Muscle of leg (tissue), 11 donors: ENCODE data around the gene CLEC18C. TPM values are rescaled to one million over a fixed set of nuclear protein-coding genes. Genes with fewer than 3 reads are reported as not detected.
"Not testable (repeated sequence)": the region's sequence is repeated elsewhere in the genome, so short reads cannot be mapped to it uniquely, and the experiment has no call there.

ENCODE experiments used
- DNase-seq: peaks from one replicate; pipeline ENCODE4 v3.0.0; 2013
- H3K27ac ChIP-seq: one replicate; pipeline ENCODE4 v1.5.1; 2013; ENCODE audit warnings: mild to moderate bottlenecking, low read length, control low read depth
- H3K27me3 ChIP-seq: one replicate; pipeline ENCODE4 v1.6.1; 2013; ENCODE audit warnings: low read length; ENCODE audit not compliant: control insufficient read depth, insufficient read depth
- H3K36me3 ChIP-seq: one replicate; pipeline ENCODE4 v1.6.1; 2013; ENCODE audit warnings: low read length; ENCODE audit not compliant: control insufficient read depth, insufficient read depth
- H3K4me1 ChIP-seq: one replicate; pipeline ENCODE4 v1.6.1; 2013; ENCODE audit warnings: low read length; ENCODE audit not compliant: control insufficient read depth, insufficient read depth
- H3K4me3 ChIP-seq: one replicate; pipeline ENCODE4 v1.5.1; 2013; ENCODE audit warnings: low read length, control low read depth
- H3K9me3 ChIP-seq: replicated peaks from 2 replicates; pipeline ENCODE4 v1.6.1; 2013; ENCODE audit warnings: low read depth, low read length; ENCODE audit not compliant: control insufficient read depth
- WGBS: methylation state at CpG from one replicate; pipeline ENCODE4 v1.1.5; 2013; ENCODE audit warnings: missing lambda C conversion rate; ENCODE audit not compliant: insufficient coverage; 5-methylcytosine and 5-hydroxymethylcytosine counted together
- polyA plus RNA-seq, 8 donors: library from polyadenylated mRNA; unstranded; fragments of 120-200 nt; gene quantifications; one replicate each; pipeline versions ENCODE4 v1.2.1 to v1.2.3, GENCODE V29; 2013; ENCODE audit warnings: inconsistent platforms in 1 of 8, low replicate concordance in 1 of 8; ENCODE audit not compliant: insufficient read length in 8 of 8, insufficient read depth in 1 of 8
- total RNA-seq: library from RNA; stranded (reverse); fragments of 120-200 nt; gene quantifications from one replicate; pipeline ENCODE4 v1.2.4, GENCODE V29; 2013

Gene CLEC18C
- total and polyA plus RNA-seq, 9 donors, result 0.04 to 1.3 (median 0.35) TPM

DNA sequence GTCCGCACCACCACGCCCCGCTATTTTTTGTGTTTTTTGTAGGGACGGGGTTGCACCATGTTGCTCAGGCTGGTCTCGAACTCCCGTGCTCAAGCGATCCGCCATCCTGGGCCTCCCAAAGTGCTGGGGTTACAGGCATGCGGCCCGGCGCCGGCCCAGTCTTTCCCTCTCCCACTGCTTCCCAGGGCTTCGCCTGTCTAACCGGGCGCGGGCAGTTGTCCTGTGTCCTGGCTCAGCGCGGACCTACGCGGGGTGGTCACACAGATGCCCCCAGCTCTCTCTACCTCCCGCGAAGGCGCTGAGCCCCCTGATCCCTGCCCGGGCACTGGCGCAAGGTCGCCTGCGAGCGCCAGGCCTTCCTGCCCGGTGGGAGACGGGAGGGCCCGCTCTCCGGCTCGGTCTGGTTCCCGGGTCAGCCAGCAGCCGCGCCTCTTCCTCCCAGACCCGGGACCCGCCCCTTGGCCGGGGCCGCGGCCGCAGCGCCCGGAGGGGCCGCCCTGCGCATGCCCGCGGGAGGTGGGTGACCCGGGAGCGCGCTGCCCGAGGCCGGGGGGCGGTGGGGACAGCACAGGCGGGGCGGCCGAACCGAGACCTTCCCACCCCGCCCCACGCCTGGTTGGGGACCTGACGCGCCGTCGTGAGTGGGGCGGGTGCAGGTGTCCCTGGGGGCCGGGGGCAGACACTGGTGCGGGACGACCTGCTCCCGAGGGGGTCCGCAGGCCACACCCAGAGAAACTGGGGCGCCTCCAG is 14.4 kb downstream of the CLEC18C start:
- H3K36me3 ChIP-seq, H3K9me3 ChIP-seq, H3K4me3 ChIP-seq, DNase-seq, H3K27ac ChIP-seq, H3K27me3 ChIP-seq, H3K4me1 ChIP-seq: not testable (repeated sequence)
- no CpG with 5 or more reads among the region's 71 CpGs for WGBS

DNA sequence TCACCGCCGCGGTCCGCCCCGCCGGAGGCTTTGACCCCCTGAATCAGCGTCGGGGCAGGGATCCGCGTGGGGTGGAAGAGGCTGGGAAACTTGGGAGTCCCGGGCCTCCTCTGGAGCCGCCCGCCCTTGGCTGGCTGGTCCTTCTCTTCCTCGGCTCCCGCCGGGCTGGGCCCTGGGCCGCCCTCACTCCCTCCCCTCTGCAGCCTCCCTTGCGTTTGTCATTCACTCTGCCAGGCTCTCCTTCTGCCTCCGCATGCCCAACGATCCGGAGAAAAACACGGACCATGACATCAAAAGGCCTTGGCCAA is 15.0 kb downstream of the CLEC18C start:
- H3K4me3 ChIP-seq, H3K27me3 ChIP-seq, H3K4me1 ChIP-seq, H3K27ac ChIP-seq, H3K36me3 ChIP-seq, DNase-seq, H3K9me3 ChIP-seq: not testable (repeated sequence)
- WGBS, result no CpG with 5 or more reads among the region's 22 CpGs

DNA sequence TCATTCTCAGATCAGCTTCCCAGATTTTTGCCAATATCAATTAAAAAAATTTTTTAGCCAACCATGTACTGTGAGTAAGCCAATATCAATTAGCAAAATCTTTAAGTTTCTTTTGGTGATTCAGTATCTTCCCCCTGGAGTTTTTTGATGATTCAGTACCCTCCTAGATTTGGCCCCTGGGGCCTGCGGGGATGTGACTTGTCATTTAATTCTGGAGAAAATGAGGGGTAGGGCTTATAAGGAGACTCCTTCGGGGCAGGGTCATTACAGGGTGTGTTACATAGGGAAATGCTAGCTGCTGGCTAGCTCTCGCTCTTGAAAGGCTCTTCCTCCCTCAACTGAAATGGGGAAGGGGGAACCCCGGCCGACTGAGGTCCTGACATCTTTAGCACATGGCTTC is 17.0 kb downstream of the CLEC18C start:
- not testable (repeated sequence) for H3K36me3 ChIP-seq, DNase-seq, H3K9me3 ChIP-seq, H3K4me1 ChIP-seq, H3K27me3 ChIP-seq, H3K27ac ChIP-seq, H3K4me3 ChIP-seq
- WGBS, result no CpG with 5 or more reads among the region's 5 CpGs

DNA sequence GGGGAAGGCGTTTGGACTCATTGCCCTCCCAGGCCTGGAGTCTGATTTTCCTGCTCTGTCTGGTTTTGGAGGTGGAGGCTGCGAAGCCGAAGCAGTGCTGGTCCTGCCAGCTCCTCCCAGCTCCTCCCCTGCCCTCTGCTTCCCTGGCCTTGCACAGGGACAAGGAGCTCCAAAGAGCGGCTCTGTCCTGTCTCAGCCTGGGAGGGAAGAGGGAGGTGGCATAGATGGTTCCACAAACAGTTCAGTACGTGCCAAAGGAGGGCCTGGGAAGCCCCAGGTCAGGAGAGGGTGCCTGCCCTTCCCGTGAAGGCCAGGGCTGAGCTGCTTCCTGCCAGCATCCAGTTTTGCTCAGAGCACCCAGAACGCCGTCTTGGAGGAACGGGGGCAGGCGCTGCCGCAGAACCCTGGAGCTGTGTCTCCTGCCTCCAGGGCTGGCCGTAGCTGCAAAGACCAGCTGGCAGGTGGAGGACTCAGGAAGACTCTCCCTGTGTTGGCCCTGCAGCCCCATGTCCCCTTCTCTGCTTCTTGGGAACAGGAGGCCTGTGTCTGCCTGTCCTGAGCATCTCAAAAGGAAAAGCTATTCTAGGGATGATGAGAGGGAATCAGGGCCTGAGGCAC is 23.2 kb downstream of the CLEC18C start:
- DNase-seq, H3K27ac ChIP-seq, H3K4me3 ChIP-seq, H3K27me3 ChIP-seq, H3K36me3 ChIP-seq, H3K4me1 ChIP-seq, H3K9me3 ChIP-seq: not testable (repeated sequence)
- 24% methylated on average over 5 of the region's 12 CpGs for WGBS

DNA sequence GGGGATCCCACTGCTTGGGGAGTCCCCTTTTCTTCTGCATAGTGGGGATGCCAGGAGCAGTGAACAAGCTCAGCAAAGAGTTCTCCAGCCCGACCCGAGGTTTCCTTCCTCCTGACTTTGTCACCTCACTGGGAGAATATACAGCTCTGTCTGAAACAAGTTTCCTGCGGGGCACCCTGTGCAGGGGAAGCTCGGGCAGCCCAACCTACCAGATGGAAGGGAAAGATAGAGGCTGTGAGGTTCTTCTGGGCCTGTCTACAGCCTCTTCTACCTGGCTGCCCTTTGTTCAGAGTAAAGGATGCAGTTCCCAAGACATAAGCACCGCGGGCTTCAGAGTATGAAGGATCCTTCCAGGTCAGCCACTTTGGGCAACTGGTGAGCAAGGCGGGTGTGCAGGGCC is 24.0 kb downstream of the CLEC18C start:
- not testable (repeated sequence) for H3K36me3 ChIP-seq, H3K9me3 ChIP-seq, H3K27me3 ChIP-seq, H3K27ac ChIP-seq, H3K4me1 ChIP-seq, H3K4me3 ChIP-seq, DNase-seq
- WGBS, result no CpG with 5 or more reads among the region's 7 CpGs

DNA sequence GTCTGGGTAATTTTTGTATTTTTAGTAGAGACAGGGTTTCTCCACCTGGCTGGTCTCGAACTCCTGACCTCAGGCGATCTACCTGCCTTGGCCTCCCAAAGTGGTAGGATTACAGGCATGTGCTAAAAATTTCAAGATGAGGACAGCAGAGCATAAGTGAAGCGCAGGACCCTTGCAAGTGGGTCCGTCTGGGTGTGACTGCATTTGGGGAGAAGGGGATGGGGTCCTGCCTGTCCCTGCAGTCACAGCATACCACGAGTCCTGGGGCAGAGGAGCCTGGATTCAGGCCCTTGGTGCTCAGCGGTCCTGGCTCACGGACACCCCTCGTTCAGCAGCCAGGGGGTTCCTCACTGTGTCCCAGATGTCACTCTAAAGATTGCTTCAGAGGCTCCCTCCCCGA is 24.6 kb downstream of the CLEC18C start:
- not testable (repeated sequence) for H3K4me1 ChIP-seq, H3K27ac ChIP-seq, H3K36me3 ChIP-seq, H3K27me3 ChIP-seq, DNase-seq, H3K9me3 ChIP-seq, H3K4me3 ChIP-seq
- 79% methylated on average over 7 of the region's 9 CpGs for WGBS

DNA sequence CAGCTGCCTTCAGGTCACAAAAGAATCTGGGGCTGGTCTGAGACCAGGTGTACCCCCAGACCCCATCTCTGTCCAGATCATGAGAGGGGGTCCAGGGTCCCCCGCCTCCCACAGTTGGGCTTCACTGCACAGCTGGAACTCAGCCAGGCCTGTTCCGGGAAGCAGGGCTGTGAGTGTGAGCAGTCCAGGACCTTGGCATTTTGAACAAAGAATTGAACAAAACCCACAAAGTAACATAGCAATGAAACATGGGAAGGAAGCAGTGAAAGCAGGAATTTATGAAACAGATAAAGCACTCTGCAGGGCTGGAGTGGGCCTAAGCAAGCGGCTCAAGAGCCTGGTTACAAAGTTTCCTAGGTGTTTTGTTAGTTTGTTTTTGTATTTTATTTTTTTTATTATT is 25.1 kb downstream of the CLEC18C start:
- WGBS, result no CpG with 5 or more reads among the region's 3 CpGs
- H3K4me3 ChIP-seq, H3K36me3 ChIP-seq, H3K27ac ChIP-seq, H3K4me1 ChIP-seq, H3K9me3 ChIP-seq, H3K27me3 ChIP-seq: not testable (repeated sequence)
- peak; percentile 3 for DNase-seq

DNA sequence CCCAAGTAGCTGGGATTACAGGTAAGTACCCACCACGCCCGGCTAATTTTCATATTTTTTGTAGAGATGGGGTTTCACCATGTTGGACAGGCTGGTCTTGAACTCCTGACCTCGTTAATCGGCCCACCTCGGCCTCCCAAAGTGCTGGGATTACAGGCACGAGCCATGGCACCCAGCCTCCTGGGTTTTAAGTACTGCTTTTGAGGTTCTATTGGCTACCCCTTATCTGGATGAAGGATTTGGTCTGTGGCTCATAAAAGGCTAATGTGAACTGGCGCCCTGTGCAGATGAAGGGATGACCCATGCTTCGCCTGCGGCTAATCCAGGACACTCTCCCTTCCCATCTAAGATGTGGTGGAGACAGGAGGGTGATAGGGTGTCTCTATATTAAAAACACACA is 25.6 kb downstream of the CLEC18C start:
- WGBS, result 75% methylated on average over 1 of the region's 9 CpGs
- DNase-seq, H3K9me3 ChIP-seq, H3K36me3 ChIP-seq, H3K27me3 ChIP-seq, H3K4me1 ChIP-seq, H3K27ac ChIP-seq, H3K4me3 ChIP-seq: not testable (repeated sequence)

DNA sequence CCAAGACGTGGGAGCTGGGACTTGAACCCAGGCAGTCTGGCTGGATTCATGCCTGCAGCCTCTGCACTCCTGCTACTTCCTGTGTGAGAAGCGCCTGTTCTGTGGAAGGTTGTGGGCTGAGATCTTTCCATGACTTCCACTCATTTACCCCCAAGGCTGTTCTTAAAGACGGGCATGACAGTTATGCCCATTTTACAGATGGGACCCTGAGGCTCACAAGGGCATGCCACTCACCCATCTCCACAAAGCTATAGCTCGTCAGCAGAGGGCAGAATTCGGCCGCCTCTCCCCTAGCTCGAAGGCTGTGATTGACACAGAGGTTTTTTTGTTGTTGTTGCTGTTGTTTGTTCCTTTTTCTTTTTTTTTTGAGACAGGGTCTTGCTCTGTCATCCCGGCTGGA is 26.5 kb downstream of the CLEC18C start:
- no CpG with 5 or more reads among the region's 8 CpGs for WGBS
- not testable (repeated sequence) for H3K27me3 ChIP-seq, H3K36me3 ChIP-seq, H3K4me1 ChIP-seq, H3K9me3 ChIP-seq, H3K4me3 ChIP-seq, DNase-seq, H3K27ac ChIP-seq

DNA sequence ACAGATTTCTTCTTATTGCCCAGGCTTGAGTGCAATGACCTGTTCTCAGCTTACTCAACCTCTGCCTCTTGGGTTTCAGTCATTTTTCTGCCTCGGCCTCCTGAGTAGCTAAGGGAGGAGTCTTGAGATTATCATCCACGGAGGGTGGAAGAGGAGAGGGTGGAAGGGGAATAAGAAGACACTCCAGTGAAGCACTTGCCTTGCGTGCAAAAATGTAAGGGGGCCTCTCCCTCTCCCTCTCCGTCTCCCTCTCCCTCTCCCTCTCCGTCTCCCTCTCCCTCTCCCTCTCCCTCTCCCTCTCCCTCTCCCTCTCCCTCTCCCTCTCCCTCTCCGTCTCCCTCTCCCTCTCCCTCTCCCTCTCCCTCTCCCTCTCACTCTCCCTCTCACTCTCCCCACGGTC is 29.9 kb downstream of the CLEC18C start:
- not testable (repeated sequence) for DNase-seq, H3K4me1 ChIP-seq, H3K4me3 ChIP-seq, H3K9me3 ChIP-seq, H3K27ac ChIP-seq, H3K27me3 ChIP-seq, H3K36me3 ChIP-seq
- no CpG with 5 or more reads among the region's 7 CpGs for WGBS

DNA sequence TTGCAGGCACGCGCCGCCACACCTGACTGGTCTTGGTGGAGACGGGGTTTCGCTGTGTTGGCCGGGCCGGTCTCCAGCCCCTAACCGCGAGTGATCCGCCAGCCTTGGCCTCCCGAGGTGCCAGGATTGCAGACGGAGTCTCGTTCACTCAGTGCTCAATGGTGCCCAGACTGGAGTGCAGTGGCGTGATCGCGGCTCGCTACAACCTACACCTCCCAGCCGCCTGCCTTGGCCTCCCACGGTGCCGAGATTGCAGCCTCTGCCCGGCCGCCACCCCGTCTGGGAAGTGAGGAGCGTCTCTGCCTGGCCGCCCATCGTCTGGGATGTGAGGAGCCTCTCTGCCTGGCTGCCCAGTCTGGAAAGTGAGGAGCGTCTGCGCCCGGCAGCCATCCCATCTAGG is 30.4 kb downstream of the CLEC18C start:
- H3K27ac ChIP-seq, H3K4me3 ChIP-seq, H3K27me3 ChIP-seq, H3K4me1 ChIP-seq, DNase-seq, H3K36me3 ChIP-seq, H3K9me3 ChIP-seq: not testable (repeated sequence)
- WGBS, result no CpG with 5 or more reads among the region's 29 CpGs
